Measurements from ENCODE around the gene PSMD6.

Gene PSMD6

DNA sequence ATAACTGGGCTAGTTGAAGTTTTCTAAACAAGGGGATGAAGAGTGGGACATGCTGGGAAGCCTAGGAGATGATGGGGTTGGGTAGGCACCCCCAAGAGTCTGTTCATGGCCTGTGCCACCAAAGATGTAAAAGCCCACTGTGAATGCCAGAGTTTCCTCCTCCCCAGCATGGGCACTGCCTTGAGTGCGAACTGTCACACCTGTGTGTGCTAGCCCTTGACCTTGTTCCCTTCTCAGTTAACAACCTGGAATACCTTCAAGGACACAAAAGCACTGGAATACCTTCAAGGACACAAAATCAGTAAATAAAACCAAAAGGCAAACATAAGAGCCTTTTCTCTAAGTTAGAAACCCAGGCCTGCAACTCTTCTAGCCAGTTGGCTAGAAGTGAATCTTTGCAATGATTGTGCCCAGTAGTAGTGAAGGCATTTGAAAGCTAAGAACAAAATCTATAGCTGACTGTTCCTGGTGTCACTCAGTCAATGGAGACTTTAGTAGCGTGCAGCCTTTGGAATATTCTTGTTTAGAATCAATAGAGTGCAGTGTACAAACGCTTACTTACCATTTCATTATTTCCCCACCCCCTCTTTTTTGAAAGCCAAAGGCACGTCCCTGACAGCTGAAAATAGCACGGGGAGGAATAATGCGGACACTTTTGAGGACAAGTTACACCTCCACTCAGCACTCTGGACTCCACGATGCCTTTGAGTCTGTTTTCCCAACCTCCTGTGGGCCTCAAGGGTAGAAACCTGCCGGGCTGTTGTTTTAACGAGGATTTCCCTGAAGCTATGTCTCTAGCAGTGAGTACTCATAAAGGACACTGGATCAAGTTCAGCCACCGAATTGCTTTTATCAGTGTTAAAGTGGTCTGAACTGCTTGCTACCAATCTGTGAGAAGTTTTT, 24.2 kb downstream of the PSMD6 start:
- DNase-seq (ENCODE audit: low spot score), result no peak
- TF ChIP-seq, protein P1, sequence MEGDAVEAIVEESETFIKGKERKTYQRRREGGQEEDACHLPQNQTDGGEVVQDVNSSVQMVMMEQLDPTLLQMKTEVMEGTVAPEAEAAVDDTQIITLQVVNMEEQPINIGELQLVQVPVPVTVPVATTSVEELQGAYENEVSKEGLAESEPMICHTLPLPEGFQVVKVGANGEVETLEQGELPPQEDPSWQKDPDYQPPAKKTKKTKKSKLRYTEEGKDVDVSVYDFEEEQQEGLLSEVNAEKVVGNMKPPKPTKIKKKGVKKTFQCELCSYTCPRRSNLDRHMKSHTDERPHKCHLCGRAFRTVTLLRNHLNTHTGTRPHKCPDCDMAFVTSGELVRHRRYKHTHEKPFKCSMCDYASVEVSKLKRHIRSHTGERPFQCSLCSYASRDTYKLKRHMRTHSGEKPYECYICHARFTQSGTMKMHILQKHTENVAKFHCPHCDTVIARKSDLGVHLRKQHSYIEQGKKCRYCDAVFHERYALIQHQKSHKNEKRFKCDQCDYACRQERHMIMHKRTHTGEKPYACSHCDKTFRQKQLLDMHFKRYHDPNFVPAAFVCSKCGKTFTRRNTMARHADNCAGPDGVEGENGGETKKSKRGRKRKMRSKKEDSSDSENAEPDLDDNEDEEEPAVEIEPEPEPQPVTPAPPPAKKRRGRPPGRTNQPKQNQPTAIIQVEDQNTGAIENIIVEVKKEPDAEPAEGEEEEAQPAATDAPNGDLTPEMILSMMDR (IDR thresholded peaks at IDR 0.05; ENCODE audit: extremely low read depth, missing control alignments), result no peak

DNA sequence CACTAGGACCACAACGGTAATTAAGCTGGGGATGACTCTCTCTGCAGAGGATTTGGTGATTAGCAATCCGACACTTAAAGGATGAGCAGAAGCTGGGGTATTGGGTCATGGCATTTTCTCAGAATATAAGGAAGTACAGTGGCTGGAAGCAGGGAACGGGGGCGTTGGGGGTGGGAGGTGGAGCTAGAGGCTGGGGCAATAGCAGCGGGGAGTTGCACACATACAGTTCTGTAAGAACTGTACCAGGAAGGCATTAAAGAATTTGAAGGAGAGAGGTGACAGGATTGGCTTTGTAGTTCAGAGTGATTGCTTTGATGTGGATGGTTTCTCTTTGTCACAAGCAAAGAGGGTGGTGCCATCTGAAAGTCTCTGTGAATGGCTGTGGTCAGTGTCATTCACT, 28.2 kb downstream of the PSMD6 start:
- TF ChIP-seq, protein P1 (IDR thresholded peaks at IDR 0.05; ENCODE audit: extremely low read depth, missing control alignments), result no peak
- DNase-seq (ENCODE audit: low spot score), result no peak

DNA sequence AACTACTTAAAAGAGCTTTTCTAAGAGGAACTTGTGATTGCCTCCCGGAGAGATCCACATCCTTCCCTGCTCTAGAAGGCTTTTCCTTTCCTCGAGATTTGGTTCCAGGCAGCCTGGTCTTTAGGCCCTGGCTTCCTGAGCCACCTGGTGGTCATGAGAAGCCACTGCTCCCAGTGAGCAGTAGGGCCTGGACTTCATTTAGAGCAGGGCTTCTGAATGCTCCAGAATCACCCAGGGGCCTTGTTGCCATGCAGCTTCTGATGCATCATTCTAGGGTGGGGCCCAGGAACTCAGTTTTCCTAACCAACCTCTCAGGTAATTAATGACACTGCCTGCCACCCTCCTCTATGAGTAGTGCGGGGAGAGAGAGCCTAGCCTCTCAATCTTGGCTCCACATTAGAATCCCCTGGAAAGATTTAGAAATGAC, 29.6 kb downstream of the PSMD6 start:
- TF ChIP-seq, protein P1 (IDR thresholded peaks at IDR 0.05; ENCODE audit: extremely low read depth, missing control alignments), result peak; percentile 82
- DNase-seq (ENCODE audit: low spot score), result peak; percentile 65

DNA sequence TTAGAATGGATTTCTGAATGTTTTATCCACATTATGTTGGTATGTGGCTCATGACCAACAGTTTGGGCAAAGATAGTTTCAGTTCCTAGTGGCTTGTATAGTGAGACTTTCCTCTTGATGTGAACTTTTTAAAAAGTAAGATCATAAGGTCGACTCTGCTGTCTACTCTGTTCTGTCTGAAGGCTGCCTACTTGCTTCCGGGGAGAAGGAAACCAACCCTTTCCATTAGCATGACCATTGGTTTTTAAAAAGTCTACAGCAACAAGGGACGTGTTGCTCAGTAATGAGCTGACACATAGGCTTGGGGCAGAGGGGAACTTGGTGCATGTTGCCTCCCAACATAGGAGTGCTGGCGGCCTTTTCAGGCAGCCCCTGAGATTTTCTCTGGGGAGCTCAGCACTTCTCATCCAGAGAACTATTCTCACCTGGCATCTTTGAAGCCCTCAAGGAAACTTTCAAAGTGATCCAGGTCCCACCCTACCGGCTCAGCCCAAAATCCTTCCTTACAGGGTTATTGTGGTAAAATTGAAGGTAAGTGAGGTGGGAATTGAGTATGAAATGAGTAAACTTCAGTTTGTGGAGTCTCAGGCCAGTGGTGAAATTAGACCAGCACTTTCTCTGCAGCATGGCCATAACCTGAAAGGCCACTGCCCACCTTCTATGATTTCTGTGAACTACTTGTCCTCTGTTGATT, 30.6 kb downstream of the PSMD6 start:
- no peak for DNase-seq (ENCODE audit: low spot score)

DNA sequence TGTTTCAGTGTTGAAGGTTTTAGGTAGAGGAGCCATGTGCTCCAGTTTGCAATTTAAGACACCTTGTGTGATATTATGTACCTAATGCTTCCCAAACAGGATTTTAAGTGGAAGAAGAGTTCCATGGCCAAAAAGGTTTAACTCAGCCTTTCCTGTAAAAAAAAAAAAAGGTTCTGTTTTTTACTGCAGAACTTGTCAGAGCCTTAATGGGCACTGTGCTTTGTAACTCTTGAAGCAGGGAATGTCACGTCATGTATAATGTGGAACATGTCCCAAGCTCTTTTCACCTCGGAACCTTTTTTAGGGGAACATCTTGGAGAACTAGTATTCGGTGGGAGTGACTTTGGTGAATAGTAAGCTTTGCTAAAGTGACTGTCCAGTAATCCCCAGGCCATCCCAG, 31.6 kb downstream of the PSMD6 start:
- DNase-seq (ENCODE audit: low spot score), result no peak
- TF ChIP-seq, protein P1 (IDR thresholded peaks at IDR 0.05; ENCODE audit: extremely low read depth, missing control alignments), result no peak

More for the DNA sequence above, 30.6 kb downstream of the PSMD6 start:
- TF ChIP-seq, protein P1 (IDR thresholded peaks at IDR 0.05; ENCODE audit: extremely low read depth, missing control alignments), result no peak

DNA sequence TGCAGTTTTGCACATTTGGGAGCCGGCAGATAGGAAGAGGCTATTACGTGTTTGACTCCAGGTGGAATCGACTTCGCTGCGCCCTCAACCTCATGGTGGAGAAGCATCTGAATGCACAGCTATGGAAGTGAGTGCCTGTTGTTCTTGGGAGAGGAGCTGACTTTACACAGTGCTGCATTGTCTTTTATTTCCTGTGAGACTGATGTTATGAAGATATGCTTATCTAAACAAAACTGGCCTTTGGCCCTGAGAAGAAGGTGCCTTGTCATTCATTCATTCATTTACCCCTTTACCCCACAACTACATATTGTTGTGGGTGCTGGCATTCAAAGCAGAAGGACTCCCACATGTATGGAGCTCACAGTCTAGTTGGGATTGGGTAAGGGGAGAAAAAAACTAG, 32.6 kb downstream of the PSMD6 start:
- TF ChIP-seq, protein P1 (IDR thresholded peaks at IDR 0.05; ENCODE audit: extremely low read depth, missing control alignments), result no peak
- DNase-seq (ENCODE audit: low spot score), result no peak

DNA sequence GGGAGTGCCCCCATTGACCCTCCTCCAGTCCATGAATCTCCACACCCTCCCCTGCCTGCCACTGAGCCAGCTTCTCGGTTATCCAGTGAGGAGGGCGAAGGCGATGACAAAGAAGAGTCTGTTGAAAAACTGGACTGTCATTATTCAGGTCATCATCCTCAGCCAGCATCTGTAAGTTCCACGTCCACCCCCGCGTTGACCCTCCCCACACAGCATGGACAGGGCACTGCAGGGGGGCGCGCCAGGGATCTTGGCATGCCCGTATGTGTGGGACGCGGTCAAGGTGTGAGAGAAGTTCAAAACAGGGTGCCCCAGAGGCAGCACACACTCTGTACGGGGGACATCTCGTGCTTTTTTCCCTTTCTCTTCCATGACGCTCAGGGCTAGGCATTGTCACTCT, 33.1 kb downstream of the PSMD6 start:
- no peak for DNase-seq (ENCODE audit: low spot score)
- TF ChIP-seq, protein P1 (IDR thresholded peaks at IDR 0.05; ENCODE audit: extremely low read depth, missing control alignments), result no peak

Data from GM20000 (cell line).